Activated CD4-positive, alpha-beta T cell treated with anti-CD3 and anti-CD28 coated beads, Interleukin-2, amount 10 ng/mL, durations not matched to agents 7 days and 5 days (primary cell): ENCODE results near the gene HEXA. TPM values are rescaled to one million over a fixed set of nuclear protein-coding genes. Genes with fewer than 3 reads are reported as not detected.

ENCODE experiments used
- CTCF ChIA-PET: fragments of 350-600 bp; sonication (Branson Sonifier 250); formaldehyde crosslinking; loops from one replicate; lab custom pipeline; 2021; ENCODE audit warnings: antibody characterized with exemption; lab: Charles Lee
- POLR2A ChIA-PET: fragments of 350-600 bp; sonication (Branson Sonifier 250); formaldehyde crosslinking; loops from one replicate; lab custom pipeline; 2021; ENCODE audit warnings: antibody characterized with exemption; lab: Charles Lee
- DNase-seq: peaks from one replicate; pipeline ENCODE4 v3.0.0-alpha.2; 2020
- H3K27ac Mint-ChIP-seq: one replicate; pipeline ENCODE4 v1.8.0; 2021; ENCODE audit warnings: mild to moderate bottlenecking, moderate library complexity, mixed read lengths
- H3K27me3 Mint-ChIP-seq: one replicate; pipeline ENCODE4 v1.8.0; 2021; ENCODE audit warnings: mixed read lengths
- H3K36me3 Mint-ChIP-seq: one replicate; pipeline ENCODE4 v1.8.0; 2021; ENCODE audit warnings: low read depth, mixed read lengths
- H3K4me1 Mint-ChIP-seq: one replicate; pipeline ENCODE4 v1.8.0; 2021; ENCODE audit warnings: mixed read lengths
- H3K4me3 Mint-ChIP-seq: one replicate; pipeline ENCODE4 v1.8.0; 2021; ENCODE audit warnings: mild to moderate bottlenecking, moderate library complexity, mixed read lengths
- H3K9me3 Mint-ChIP-seq: one replicate; pipeline ENCODE4 v1.8.0; 2021; ENCODE audit warnings: mixed read lengths
- total RNA-seq, 2 experiments: library from RNA; stranded (reverse); gene quantifications; one replicate each; pipeline ENCODE4 v1.2.3, GENCODE V29; 2021

The HEXA gene
- total RNA-seq, 2 experiments from 2014 or later: 83.6 to 94.1 TPM

DNA sequence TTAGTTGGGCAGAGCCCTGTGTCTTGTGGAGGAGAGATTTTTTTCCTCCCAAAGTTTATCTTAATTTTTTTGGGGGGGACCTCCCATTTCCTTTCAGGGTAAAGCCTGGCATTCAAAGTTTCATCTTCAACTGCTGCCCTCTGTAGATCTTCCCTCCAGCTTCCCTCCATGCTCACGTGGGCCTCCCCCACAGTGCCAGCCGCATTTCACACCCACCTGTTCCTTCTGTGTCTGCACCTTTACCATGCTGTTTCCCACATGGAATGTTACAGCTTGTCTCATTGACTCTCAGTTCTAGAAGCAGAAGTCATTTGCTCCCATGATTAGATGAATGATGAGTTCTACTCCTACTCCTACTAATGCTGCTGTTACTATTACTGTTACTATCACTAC, 62.4 kb downstream of the HEXA start:
- H3K27me3 Mint-ChIP-seq: peaks cover 2% of the 10 kb centered on the region
- no peaks in the 10 kb centered on the region for H3K36me3 Mint-ChIP-seq
- peaks cover 1% of the 10 kb centered on the region for H3K4me1 Mint-ChIP-seq
- H3K9me3 Mint-ChIP-seq: no peaks in the 10 kb centered on the region
- ChIA-PET CTCF (interaction anchor here (0.6 to 1.6 kb wide), 6 partner anchors 11 to 1610 kb away, joined by 3 to 4 read pairs (median 3); no protein-coding TSS in a partner anchor), POLR2A (no interaction called here)
- no peak overlapping the region for H3K27ac Mint-ChIP-seq
- H3K4me3 Mint-ChIP-seq: no peak overlapping the region
- no peak for DNase-seq

DNA sequence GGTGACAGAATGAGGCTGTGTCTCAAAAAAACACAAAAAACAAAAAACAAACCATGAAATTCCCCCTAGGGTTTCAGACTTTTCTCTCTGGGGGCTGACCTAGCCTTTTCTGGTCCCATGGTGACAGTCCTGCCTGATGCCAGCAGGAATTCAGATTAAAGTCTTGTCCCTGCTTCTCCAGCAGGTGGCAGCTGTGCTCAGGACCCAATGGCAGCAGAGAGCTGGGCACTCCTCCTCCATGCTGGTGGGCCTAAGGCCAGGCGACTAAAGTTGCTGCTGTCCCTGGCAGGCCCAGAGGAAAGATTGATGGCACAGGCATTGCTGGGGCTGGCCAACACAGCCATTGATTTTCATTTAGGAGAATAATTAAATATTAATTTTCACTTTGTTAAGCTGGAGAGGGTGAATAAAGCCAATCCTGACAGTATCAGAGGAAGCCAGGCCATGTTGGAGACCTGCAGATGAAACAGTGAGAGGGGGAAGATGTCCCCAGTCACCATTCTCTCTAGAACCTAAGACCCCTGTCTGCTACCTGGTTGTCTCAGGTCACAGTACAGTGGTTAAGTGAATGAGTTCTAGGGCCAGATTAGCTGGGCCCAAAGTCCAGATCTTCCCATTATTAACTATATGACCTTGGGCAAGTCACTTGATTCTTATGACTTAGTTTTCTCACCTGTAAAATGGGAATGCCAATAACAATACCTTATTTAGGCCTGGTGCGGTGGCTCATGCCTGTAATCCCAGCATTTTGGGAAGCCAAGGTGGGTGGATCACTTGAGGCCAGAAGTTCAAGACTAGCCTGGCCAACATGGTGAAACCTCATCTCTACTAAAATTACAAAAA, 63.0 kb downstream of the HEXA start:
- POLR2A ChIA-PET: no interaction called here
- peak; percentile 70 for DNase-seq
- H3K36me3 Mint-ChIP-seq: no peaks in the 10 kb centered on the region

DNA sequence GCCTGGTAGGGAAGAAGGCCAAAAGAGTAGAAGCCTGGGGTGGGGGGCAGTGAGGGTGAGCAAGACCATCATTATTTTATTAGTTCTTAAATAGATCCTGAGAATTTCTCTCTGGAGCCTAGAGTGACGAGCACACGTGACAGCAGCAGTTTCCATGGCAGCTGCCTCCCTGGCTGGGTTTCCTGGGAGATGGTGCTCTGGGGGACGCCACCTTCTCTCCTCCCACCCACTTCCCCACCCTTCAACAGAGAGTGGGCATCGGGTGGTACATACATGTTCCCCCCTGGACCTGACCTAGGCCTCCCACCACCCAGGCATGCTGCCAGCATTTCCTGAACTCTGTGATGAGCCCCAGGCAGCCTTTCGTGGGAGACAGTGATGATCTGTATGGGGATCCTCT, 68.8 kb downstream of the HEXA start:
- Mint-ChIP-seq H3K27ac (no peak overlapping the region), H3K4me3 (no peak overlapping the region), H3K27me3 (no peaks in the 10 kb centered on the region), H3K36me3 (no peaks in the 10 kb centered on the region), H3K9me3 (no peaks in the 10 kb centered on the region), H3K4me1 (peaks cover 11% of the 10 kb centered on the region)
- ChIA-PET CTCF (no interaction called here), POLR2A (no interaction called here)
- no peak for DNase-seq

More for the DNA sequence above, 63.0 kb downstream of the HEXA start:
- no peaks in the 10 kb centered on the region for H3K27me3 Mint-ChIP-seq
- CTCF ChIA-PET: interaction anchor here (0.8 to 1.6 kb wide), 7 partner anchors 10 to 157 kb away, joined by 3 to 4 read pairs (median 3); no protein-coding TSS in a partner anchor
- H3K27ac Mint-ChIP-seq: no peak overlapping the region
- no peak overlapping the region for H3K4me3 Mint-ChIP-seq
- H3K4me1 Mint-ChIP-seq: no peaks in the 10 kb centered on the region
- no peaks in the 10 kb centered on the region for H3K9me3 Mint-ChIP-seq

DNA sequence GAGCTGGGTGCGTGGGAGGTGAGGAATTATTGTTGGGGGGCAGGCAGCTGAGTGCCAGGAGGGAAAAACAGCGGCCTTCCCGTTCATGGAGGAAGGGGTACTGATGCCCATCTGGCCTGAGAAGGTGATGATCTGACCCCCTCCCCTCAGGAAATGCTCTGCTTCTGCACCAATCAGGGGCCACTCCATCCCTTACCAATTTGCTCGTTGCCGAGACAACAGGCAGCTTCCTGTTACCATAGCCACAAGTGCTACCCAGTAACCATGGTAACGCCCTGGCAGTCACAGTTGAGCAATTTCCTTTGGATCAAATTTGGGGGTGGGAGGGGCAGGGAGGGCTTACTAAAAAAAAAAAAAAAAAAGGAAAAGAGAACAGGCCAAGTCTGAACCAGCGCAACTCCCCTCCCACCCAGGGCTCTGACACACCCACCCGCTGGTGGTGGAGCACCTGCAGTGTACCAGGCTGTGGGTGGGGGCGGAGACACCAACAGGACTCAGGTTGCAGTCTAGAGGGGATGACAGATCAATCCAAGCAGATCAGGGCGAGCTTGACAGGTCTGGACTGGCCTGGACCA, 69.5 kb downstream of the HEXA start:
- peaks cover 11% of the 10 kb centered on the region for H3K4me1 Mint-ChIP-seq
- no peak overlapping the region for H3K4me3 Mint-ChIP-seq
- DNase-seq: peak; percentile 82
- H3K27me3 Mint-ChIP-seq: no peaks in the 10 kb centered on the region
- ChIA-PET POLR2A (no interaction called here), CTCF (no interaction called here)
- H3K36me3 Mint-ChIP-seq: no peaks in the 10 kb centered on the region
- no peaks in the 10 kb centered on the region for H3K9me3 Mint-ChIP-seq
- peak overlapping the region; percentile 51 for H3K27ac Mint-ChIP-seq

GRCh38 chr15:72304596-72304995, 71.2 kb downstream of the HEXA start:
- no peaks in the 10 kb centered on the region for H3K36me3 Mint-ChIP-seq
- ChIA-PET CTCF (interaction anchor here (0.6 to 0.7 kb wide), 2 partner anchors 23 to 274 kb away, joined by 3 read pairs; no protein-coding TSS in a partner anchor), POLR2A (interaction anchor here (0.6 kb wide), 1 partner anchor 247 kb away, joined by 3 read pairs; no protein-coding TSS in a partner anchor)
- H3K27me3 Mint-ChIP-seq: no peaks in the 10 kb centered on the region
- peaks cover 11% of the 10 kb centered on the region for H3K4me1 Mint-ChIP-seq
- no peak for DNase-seq
- H3K27ac Mint-ChIP-seq: no peak overlapping the region
- no peak overlapping the region for H3K4me3 Mint-ChIP-seq
- H3K9me3 Mint-ChIP-seq: no peaks in the 10 kb centered on the region

DNA sequence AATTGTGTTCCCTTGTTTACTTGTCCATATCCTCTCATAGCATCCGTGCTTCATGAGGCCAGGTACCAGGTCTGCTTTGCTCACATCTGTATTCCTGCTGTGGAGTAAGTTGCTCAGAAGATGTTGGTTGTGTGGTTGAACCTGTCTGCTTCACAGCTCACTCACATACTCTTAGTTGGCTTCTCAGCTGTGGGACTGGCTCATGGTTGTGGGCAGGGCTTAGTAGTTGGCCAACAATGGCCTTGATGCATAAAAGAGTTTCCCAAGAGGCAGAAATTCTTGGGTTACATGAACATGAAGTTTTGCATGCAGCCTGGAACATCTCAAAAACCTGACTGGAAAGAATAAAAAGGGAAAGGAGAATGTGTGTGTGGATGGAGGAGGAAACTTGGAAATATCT, 72.9 kb downstream of the HEXA start:
- Mint-ChIP-seq H3K9me3 (no peaks in the 10 kb centered on the region), H3K4me1 (peaks cover 11% of the 10 kb centered on the region), H3K27me3 (no peaks in the 10 kb centered on the region), H3K36me3 (no peaks in the 10 kb centered on the region), H3K27ac (no peak overlapping the region), H3K4me3 (no peak overlapping the region)
- no peak for DNase-seq
- CTCF ChIA-PET: interaction anchor here (0.5 to 1.0 kb wide), 3 partner anchors 9 to 356 kb away, joined by 3 read pairs; no protein-coding TSS in a partner anchor
- POLR2A ChIA-PET: no interaction called here

Other genes starting within 250 kb of the HEXA start
- not detected for gene GRAMD2A, start 178.2 kb downstream of the HEXA start, total RNA-seq
- gene PKM, start 144.8 kb downstream of the HEXA start, total RNA-seq: 1,000 to 10,000 TPM; 1,098 to 1,149 TPM
- gene PARP6, start 103.5 kb downstream of the HEXA start, total RNA-seq: 10 to 100 TPM; 62.9 to 69.2 TPM
- gene CELF6, start 55.9 kb downstream of the HEXA start, total RNA-seq: 1 to 10 TPM; 1.0 to 1.2 TPM
- not detected for gene TMEM202, start 22.3 kb upstream of the HEXA start, total RNA-seq
- gene ARIH1, start 98.3 kb upstream of the HEXA start, total RNA-seq: 100 to 1,000 TPM; 127 to 137 TPM